Measurements from ENCODE around the gene NRAS.

NRAS gene

DNA sequence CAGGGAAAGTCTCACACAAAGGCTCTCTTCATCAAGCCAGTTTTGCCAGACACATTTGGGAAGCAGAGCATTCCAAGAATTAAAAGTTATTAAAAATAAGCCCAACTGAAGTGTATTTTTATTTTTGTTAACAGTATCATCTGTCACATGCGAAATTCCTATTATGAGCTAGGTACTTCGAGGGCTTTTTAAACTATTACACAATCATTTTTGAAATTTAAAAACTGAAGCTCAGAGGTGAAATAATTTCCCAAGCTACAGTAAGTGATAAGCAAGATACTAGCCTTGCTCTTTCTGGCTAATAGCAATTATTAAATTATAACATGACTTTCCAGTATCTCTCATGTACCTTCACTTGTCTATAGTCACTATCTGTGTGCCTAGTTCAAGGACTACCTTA lies 12.0 kb upstream of the NRAS start:
- no peak for DNase-seq (ENCODE audit: low read depth in 3 of 3)

DNA sequence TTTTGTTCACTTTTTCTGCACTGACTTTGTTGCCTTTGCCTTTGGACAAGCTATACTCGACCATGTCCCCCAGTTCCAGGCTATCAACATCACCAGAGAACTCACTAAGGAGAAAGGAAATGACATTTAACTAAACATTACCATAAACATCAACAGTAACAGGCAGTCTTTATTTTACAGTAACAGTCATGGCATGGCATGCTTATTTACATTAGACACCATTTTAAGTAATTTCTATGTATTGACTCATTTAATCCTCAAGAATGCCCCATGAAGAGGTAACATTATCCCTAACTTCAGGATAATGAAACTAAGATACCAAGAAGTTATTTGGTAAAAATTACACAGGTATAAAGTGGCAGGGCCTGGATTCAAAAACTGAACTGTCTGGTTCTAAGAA lies 8.7 kb upstream of the NRAS start:
- no peak for DNase-seq (ENCODE audit: low read depth in 3 of 3)

DNA sequence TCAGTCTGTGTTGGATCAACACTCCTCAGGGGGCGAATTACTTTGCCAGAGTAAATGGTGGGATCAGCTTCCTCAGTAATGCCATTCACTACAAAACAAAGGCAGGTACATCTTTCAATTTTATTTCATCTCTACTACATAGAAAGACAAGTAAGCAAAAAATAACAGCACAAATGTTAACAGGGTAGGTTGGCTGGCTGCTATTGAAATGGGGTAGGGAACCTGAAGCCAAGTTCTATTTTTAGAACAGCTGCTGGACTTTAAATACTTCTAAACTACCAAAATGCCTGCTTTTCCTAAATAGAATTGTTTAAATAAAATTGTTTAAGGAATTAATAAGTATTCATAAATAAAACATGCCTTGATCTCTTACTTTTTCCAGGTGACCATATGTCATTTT lies 7.3 kb upstream of the NRAS start:
- no peak for DNase-seq (ENCODE audit: low read depth in 3 of 3)

DNA sequence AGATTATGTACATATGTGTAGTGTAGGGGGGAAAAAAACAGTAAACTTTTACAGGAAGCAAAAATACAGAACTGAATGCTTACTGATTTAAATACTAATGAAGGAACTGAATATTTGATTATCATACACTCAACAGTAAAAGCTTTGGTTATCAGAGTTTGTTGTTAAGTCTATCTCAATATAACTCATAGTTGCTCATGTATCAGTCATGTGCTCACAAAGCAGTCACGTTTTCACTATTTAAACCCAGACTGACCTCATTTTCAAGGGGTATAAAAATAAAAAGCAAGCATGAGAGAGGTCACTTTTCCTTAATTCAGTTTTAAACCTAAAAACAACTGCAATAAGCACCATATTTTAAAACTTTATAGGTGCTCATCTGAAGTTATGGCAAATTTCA lies 6.9 kb upstream of the NRAS start:
- no peak for DNase-seq (ENCODE audit: low read depth in 3 of 3)

DNA sequence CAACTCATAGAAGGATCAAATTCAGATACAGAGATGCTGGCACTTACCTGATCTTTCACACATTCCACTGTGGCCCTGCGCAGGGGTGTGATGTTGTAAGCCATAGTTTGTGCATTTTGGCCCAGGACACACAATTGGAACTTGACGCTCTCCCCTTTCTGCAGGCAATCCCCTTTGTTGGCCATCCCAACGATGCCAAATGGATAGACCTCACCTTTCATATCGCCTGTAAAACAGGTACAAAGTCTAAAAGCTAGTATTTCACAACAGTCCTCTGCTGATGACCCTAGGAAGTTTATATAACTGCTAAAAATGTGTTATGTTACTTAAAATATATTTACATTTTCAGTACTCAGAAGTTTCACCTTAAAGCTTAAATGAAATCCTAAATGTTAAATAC lies 3.9 kb upstream of the NRAS start:
- no peak for DNase-seq (ENCODE audit: low read depth in 3 of 3)

DNA sequence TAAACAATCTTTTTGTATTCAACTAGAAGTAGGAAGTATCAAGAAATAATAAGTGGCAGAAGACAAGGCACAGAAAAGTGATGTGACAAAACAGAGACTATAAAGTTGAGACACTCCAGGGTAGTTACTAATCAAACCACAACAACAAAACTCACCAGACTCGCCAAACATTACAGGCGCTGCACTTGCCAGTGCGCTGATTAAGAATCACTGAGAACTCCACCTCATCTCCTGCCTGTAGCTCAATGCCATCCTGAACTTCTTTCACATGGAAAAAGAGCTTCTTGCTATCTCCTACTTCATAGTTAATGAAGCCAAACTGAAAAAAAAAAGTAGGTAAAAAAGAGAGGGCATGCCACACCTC lies 2.8 kb upstream of the NRAS start:
- no peak for DNase-seq (ENCODE audit: low read depth in 3 of 3)

DNA sequence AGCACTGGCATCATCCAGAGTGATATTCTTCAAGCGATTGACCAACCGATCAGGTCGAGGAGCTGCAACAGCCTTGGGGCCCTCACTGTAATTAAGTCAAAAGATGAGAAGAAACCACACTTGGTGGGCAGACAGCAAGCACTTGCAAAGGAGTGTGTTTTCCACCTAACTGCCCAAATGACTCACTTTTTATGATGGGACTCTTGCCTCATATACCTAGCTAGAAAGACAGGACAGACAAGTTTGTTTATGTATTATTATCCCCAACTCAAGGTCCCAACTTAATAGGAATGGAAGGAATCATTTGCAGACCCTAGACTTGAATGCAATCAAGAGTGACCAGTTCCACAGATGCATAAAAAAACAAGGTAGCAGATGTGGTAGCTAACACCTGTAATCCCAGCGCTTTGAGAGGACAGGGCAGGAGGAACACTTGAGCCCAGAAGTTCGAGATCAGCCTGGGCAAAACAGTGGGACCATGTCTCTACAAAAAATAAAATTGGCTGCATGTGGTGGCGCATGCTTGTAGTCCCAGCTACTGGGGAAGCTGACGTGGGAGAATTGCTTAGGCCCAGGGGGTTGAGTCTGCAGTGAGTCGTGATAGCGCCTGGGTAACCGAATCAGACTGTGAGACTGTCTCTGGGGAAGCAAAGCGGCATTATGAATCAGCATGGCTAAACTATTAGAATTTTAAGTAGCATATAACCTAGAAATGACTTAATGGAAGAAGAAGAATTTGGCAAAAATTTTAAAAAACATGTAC lies 2.3 kb upstream of the NRAS start:
- DNase-seq (ENCODE audit: low read depth in 3 of 3) = peak in 1 of 3 donors; percentile 6

DNA sequence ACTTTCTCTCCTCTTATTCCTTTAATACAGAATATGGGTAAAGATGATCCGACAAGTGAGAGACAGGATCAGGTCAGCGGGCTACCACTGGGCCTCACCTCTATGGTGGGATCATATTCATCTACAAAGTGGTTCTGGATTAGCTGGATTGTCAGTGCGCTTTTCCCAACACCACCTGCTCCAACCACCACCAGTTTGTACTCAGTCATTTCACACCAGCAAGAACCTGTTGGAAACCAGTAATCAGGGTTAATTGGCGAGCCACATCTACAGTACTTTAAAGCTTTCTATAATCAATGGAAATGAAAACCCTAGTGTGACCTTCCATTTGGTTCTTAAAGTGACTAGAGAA lies 643 bp downstream of the NRAS start:
- DNase-seq (ENCODE audit: low read depth in 3 of 3) = no peak

DNA sequence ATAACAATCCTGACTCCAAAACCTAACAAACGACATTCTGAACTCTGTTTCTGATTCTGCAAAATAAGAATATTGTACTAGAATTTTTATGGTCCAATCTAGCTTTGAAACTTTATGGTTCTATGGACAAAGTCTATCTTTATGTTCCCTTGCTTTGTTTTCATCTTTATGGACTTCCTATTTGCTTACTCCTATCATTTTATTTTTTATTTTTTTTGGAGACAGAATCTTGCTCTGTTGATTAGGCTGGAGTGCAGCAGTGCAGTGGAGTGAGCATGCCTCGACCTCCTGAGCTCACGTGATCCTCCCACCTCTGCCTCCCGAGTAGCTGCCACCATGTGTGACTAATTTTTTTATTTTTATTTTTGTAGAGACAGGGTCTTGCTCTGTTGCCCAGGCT lies 3.6 kb downstream of the NRAS start:
- no peak for DNase-seq (ENCODE audit: low read depth in 3 of 3)

DNA sequence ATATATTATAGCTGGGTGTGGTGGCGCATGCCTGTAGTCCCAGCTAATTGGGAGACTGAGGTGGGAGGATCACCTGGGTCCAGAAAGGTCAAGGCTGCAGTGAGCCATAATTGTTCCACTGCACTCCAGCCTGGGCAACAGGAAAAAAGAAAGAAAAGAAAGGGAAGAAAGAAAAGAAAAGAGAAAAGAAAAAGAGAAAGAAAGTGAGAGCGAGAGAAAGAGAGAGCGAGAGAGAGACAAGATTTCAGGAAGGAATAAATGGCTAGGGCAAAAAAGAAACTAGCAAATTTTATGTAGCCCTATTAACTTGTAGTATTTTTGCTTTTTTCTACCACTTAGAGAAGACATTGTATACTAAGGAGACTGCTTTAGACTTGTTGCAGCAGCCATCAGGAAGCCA lies 6.2 kb downstream of the NRAS start:
- no peak for DNase-seq (ENCODE audit: low read depth in 3 of 3)

DNA sequence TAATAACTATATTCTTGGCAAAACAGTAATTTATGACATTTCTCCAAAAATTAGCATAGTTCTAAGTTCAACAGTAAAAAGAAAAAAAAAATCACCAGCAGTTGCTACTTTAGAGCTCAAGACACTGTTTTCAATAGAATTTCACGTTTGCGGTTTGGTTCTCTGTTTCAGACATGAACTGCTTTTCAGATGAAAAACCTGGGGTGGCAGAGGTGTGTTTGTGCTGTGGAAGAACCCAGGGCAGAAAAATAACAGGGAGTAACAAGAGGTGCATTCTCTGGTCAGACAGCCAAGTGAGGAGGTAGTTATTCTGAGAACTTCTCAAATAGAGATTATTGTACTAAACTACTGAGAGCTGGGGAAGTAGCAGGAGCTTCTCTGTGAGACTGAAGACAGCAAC lies 9.0 kb downstream of the NRAS start:
- DNase-seq (ENCODE audit: low read depth in 3 of 3) = no peak

DNA sequence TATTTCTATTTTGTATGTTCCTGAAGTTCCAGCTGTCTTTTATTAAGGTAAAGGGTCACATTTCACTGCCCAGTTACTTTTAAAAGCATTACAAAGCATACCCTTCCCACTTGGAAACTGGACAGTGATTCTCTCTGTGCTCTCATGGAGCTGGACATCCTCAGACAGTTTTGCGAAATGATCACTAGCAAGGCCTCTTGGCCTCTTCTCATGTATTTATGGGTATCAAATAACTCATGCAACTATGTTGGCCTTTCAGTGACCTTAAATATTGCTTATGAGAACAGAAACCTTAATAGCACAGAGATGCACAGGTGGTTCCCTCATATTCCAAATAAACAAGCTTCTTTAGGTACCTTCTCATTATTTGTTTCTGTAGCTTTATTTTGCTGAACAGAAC lies 13.3 kb downstream of the NRAS start:
- DNase-seq (ENCODE audit: low read depth in 3 of 3) = no peak

DNA sequence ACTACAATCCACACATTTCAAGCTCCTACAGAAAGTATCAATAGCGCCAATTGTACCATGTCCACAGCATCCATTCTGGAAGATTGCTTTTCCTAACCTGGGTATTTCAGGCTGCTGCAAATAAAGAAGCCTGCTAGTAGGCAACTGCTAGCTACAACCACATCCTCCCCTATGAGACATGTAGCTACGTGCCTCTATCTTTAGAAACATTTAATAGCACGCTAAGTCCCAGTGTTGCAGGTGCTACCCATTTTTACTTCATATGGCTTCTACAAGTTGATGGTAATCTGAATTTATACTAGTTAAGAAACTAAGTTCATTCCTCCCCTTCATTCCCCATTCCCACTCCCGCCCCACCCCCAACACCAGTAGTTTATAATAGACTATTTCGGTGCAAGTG lies 13.8 kb downstream of the NRAS start:
- DNase-seq (ENCODE audit: low read depth in 3 of 3) = no peak

DNA sequence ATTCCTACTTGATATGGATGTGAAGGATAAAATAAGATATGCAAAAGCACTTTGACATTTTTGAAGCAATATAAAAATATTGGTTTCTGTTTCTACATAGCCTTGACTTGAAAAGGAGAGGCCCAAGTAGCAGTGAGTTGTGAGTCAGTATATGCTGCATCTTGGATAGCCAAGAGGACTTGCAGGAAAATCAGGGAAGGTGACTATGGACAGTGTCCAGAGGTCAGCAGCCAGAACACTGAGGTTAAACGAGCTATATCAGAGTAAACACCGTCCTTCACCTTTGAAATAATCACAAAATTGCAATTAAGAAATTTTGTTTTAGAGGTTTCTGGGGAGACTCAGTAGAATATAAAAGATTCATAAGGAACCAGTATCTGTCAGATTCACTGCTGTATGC lies 14.6 kb downstream of the NRAS start:
- DNase-seq (ENCODE audit: low read depth in 3 of 3) = no peak

DNA sequence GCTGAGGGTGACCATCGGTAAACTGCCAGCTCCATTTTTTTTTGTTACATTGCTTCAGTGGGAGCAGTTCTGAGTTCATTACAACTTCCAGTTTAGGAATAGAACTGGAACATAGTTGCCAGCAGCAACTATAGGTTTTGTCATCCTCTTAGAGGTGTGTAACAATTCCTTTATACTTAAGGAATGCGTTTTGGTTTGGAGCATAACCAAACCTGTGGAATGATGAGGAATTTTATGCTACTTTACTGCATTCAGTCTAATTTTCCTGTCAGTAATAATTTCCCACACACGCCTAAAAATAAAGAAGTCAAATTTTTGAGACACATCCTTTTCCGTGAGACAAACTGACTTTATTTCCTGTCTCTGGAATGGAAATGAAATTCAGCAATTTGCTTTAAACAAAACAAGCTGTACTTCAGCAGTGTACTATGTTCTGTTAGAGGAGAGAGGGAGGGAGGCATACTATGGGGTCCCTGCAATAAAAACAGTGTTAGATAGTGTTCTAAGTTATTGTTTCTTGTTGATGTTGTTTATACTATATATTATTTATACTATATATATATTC lies 16.5 kb downstream of the NRAS start:
- DNase-seq (ENCODE audit: low read depth in 3 of 3) = no peak

DNA sequence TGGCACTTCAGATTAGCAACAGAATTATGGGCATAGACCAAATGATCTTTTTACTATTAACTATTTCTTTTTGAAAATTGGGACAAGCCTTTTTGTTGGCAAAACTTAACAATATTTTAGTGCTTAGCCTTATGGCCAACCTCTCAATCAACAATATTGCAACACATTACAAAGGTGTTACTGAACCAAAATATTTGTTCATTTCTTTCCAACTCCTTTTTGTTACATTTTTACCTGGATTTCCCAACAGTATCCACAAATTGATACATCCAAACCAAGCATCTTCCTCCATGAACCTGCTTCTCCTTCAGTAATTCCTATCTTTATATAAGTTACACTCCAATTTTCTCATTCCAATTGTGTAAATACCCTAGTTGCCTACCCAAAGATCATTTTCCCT lies 19.8 kb downstream of the NRAS start:
- DNase-seq (ENCODE audit: low read depth in 3 of 3) = no peak

DNA sequence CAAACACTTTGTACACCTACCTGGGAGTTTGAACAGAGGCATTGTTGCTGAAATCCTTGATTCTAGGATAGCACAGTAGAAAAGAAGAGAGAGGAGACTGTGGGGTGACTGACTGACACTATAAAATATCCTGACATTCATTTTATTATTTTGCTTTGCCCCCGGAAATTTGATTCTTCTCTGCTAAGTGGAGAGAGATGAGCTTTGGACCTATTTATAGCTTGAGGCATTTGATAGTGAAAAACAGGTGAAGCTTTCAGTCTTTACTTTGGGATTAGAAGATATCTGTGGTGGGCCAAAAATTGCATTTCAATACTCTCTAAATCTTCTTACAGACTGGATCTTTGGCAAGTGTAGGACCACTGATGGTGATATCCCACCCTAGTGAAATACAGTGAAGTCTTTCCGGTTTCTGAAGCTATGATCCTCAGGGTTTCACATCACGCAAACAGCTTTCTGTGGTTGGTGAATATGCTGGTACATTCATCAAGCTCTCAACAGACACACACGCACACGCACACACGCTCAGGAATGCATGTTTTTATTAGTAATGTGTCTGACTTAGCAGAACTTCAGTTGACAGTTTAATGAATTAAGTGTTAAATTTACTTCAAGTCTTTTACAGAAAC lies 21.0 kb downstream of the NRAS start, which contains the start of gene AMPD1:
AMPD1 (minus strand) TSS at position 117 of the 629 bp plus-strand sequence; CDS start at position 42, 75 bp downstream.
- DNase-seq (ENCODE audit: low read depth in 3 of 3) = no peak

DNA sequence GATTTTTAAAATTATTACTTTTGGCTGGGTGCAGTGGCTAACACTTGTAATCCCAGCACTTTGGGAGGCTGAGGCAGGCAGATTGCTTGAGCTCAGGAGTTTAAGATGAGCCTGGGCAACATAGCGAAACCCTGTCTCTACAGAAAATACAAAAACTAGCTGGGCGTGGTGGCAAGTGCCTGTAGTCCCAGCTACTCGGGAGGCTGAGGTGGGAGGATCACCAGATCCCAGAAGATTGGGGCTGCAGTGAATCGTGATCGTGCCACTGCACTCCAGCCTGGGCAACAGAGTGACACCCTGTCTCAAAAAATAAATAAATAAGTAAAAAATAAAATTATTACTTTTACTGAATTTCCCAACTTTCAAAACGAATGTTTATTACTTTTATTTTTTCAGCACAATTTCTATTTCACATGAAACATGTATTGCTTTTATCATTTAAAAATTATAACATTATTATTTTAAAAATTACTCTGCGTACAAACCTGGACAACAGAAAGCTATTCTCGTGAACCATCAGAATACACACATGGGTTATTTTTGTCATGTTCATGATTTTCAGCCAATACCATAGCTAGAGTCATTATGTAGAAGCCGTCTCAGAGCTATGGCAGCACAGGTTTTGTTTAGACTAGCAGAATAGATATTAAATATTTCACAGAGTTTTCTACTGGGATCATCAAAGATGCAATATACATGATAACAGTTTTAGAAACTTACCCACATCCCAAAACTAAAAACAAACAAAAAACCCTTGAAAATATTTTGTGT lies 21.8 kb downstream of the NRAS start:
- no peak for DNase-seq (ENCODE audit: low read depth in 3 of 3)

DNA sequence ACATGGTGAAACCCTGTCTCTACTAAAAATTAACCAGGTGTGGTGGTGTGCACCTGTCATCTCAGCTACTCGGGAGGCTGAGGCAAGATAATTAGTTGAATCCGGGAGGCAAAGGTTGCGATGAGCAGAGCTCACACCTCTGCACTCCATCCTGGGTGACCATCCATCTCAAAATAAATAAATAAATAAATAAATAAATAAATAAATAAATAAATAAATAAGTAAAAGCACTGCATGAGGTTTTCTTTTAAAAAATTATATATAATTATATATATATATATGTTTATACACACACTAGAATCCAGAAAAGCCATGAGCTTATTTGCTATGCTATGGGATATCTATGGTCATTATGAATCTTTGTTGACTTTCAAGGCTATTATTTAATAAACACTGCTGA lies 23.6 kb downstream of the NRAS start:
- DNase-seq (ENCODE audit: low read depth in 3 of 3) = no peak

DNA sequence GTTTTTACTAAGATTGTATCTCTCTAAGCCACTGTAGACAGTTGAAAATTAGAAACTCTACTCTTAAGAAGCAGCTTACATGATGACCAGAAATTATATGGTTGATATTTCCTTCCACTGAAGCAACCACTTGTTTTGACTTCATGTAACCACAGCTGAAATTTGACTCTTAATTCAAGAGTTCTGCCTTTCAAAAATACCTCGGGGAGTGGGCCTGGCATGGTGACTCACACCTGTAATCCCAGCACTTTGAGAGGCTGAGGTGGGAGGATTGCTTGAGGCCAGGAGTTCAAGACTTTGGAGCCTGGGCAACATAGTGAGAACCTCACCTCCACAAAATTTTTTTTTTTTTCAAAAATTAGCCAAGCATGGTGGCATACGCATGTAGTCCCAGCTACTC lies 25.5 kb downstream of the NRAS start:
- DNase-seq (ENCODE audit: low read depth in 3 of 3) = no peak

DNA sequence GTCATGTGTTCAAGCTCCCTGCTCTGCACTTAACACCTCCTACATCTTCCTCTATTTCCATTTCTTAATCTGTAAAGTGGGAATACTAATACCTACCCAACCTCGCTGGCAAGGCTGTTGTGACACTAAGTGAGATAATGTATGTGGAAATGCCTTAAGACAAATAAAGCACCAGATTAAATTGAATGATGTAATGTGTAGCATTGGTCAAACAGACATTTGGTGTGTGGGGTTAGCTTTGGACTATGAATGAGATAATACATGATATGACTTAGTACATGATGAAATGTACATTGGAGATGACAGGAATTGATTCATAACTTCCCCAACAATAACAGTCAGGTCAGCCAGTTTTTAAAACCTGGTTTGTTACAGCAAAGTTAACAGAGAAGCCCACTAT lies 26.4 kb downstream of the NRAS start:
- no peak for DNase-seq (ENCODE audit: low read depth in 3 of 3)

DNA sequence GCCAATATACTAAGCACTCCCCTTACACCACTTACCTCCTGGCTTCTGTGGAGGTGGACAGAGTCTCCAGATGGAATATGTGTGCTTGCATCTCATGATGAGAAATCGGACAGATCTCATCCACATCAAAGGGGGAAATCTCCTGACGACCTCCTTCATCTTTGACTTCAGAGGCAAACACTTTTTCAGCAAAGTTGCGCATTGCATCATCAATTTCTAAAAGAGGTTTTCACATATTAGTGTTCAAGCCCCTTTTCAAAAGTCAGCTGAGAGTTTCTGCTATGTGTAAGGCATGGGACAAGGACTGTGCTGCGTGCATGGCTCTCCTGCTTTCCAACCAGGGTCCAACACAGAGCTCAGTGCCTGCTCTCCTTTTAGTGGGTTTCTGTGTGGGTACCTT lies 28.0 kb downstream of the NRAS start:
- no peak for DNase-seq (ENCODE audit: low read depth in 3 of 3)

DNA sequence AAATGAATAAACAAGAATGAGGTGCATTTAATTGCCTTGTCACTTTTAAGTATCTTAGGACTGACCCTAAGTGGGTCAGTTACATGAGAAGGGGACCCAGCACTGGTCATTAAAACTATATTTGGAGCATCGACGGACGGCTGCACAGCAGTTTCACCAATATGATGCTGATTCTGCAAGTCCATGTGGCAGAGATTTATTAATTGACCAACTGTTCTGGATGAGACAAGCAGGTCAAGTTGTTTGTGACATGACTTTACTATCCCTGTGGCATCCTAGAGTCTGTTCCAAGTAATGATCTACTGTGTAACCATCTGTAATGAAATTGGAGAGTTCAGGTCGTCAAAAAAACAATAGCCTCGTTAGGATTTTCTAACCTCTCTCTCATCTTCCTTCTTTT lies 30.7 kb downstream of the NRAS start:
- no peak for DNase-seq (ENCODE audit: low read depth in 3 of 3)

All from stimulated activated CD4-positive, alpha-beta T cell treated with anti-CD3 and anti-CD28 coated beads, TNF-alpha, amount 100 ng/mL, for 48 hours (primary cell).